Loucy (cell line): ENCODE measurements around the gene MAML3.

Experiments used
- H2AFZ ChIP-seq: fragments of 200-600 bp; sonication (generic); 2 replicates; pipeline ENCODE4 v1.6.0; 2016; ENCODE audit warnings: antibody characterized with exemption, mild to moderate bottlenecking, low read length, moderate library complexity
- H3F3A ChIP-seq: fragments of 200-600 bp; 2 replicates; pipeline ENCODE4 v1.6.0; 2016; ENCODE audit warnings: antibody characterized with exemption, low read depth, mild to moderate bottlenecking
- H3K27me3 ChIP-seq: fragments of 200-600 bp; sonication (generic); 2 replicates; pipeline ENCODE4 v1.6.1; 2014; ENCODE audit warnings: low read length, mild to moderate bottlenecking; ENCODE audit not compliant: insufficient read depth, poor library complexity, severe bottlenecking
- H3K36me3 ChIP-seq: fragments of 200-600 bp; sonication (generic); 2 replicates; pipeline ENCODE4 v1.6.1; 2016; ENCODE audit warnings: low read length; ENCODE audit not compliant: insufficient read depth
- H3K4me1 ChIP-seq: fragments of 200-600 bp; sonication (generic); 2 replicates; pipeline ENCODE4 v1.5.1; 2014; ENCODE audit warnings: low read length, mild to moderate bottlenecking; ENCODE audit not compliant: insufficient read depth, poor library complexity, severe bottlenecking
- H3K4me2 ChIP-seq: fragments of 200-600 bp; sonication (generic); 2 replicates; pipeline ENCODE4 v1.6.0; 2014; ENCODE audit warnings: antibody characterized with exemption, low read length, low read depth, mild to moderate bottlenecking; ENCODE audit not compliant: poor library complexity, severe bottlenecking
- H3K4me3 ChIP-seq: fragments of 200-600 bp; sonication (generic); 2 replicates; pipeline ENCODE4 v1.5.1; 2014; ENCODE audit warnings: low read length, mild to moderate bottlenecking, mixed read lengths; ENCODE audit not compliant: poor library complexity, severe bottlenecking
- H3K79me2 ChIP-seq: fragments of 200-600 bp; sonication (generic); 2 replicates; pipeline ENCODE4 v1.6.1; 2014; ENCODE audit warnings: low read length; ENCODE audit not compliant: insufficient read depth
- H3K9ac ChIP-seq: fragments of 200-600 bp; sonication (generic); 2 replicates; pipeline ENCODE4 v1.6.0; 2014; ENCODE audit warnings: mild to moderate bottlenecking, low read depth, low read length, moderate library complexity; ENCODE audit not compliant: poor library complexity, severe bottlenecking
- H3K9me2 ChIP-seq: fragments of 200-600 bp; sonication (generic); replicated peaks from 2 replicates; pipeline ENCODE4 v1.6.1; 2016; ENCODE audit warnings: low read depth, low read length, mixed read lengths
- H3K9me3 ChIP-seq: fragments of 200-600 bp; sonication (generic); 2 replicates; pipeline ENCODE4 v1.6.1; 2014; ENCODE audit warnings: mild to moderate bottlenecking, antibody characterized with exemption, low read length, low read depth; ENCODE audit not compliant: insufficient read depth
- H4K20me1 ChIP-seq: fragments of 200-600 bp; sonication (generic); 2 replicates; pipeline ENCODE4 v1.6.0; 2014; ENCODE audit warnings: antibody characterized with exemption, low read length, mild to moderate bottlenecking; ENCODE audit not compliant: insufficient read depth, poor library complexity, severe bottlenecking
- CTCF ChIP-seq: fragments of 200-600 bp; sonication (generic); conservative IDR thresholded peaks from 2 replicates; pipeline ENCODE4 v1.5.1; 2014; ENCODE audit warnings: mild to moderate bottlenecking, antibody characterized with exemption, low read length
- EZH2phosphoT487 ChIP-seq: fragments of 200-600 bp; IDR thresholded peaks from 2 replicates; pipeline ENCODE4 v1.6.1; 2018; ENCODE audit warnings: antibody characterized with exemption, mild to moderate bottlenecking, moderate library complexity, borderline replicate concordance

Gene MAML3

GRCh38 chr4:139807483-139807882, 346.5 kb downstream of the MAML3 start:
- Histone ChIP-seq H3K9me3 (peaks cover 7% of the 10 kb centered on the region; the same call in 1 of the 2 replicates), H4K20me1 (peaks cover 30% of the 10 kb centered on the region), H3K27me3 (no peaks in the 10 kb centered on the region), H3K9ac (no peak overlapping the region), H3K4me3 (peak overlapping the region; percentile 20), H3K4me2 (peak overlapping the region; percentile 62), H2AFZ (no peak overlapping the region), H3F3A (no peaks in the 10 kb centered on the region), H3K4me1 (peaks cover 38% of the 10 kb centered on the region), H3K9me2 (no peaks in the 10 kb centered on the region), H3K36me3 (no peaks in the 10 kb centered on the region), H3K79me2 (no peaks in the 10 kb centered on the region)
- no peak for TF ChIP-seq CTCF
- TF ChIP-seq EZH2phosphoT487 = no peak

DNA sequence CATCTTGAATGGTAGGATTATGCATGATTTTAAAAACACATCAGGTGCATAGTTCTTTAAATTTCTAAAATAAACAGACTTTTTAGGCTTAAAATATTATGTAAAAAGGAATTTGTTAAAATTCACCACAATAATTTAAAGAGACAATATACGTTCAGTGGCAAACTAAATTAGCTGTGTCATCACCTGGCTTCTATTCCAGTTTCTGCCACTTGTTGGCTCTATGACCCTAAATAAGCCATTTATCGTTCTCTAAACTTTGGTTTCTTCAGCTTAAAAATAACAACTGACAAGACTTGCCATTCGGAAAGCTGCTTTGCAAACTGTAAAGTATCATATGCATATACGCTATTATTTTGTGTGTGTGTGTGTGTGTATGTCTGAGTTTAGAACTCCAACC, 347.1 kb downstream of the MAML3 start:
- Histone ChIP-seq H2AFZ (no peak overlapping the region), H3K9me3 (peaks cover 7% of the 10 kb centered on the region; the same call in 1 of the 2 replicates), H3K27me3 (no peaks in the 10 kb centered on the region), H3K9ac (no peak overlapping the region), H3K4me1 (peaks cover 38% of the 10 kb centered on the region), H3K4me2 (no peak overlapping the region), H4K20me1 (peaks cover 36% of the 10 kb centered on the region), H3K36me3 (no peaks in the 10 kb centered on the region), H3F3A (no peaks in the 10 kb centered on the region), H3K4me3 (no peak overlapping the region), H3K79me2 (no peaks in the 10 kb centered on the region), H3K9me2 (no peaks in the 10 kb centered on the region)
- TF ChIP-seq EZH2phosphoT487 (no peak), CTCF (peak; percentile 66)

GRCh38 chr4:139802931-139803330, 351.1 kb downstream of the MAML3 start:
- no peak overlapping the region for H3K4me2 ChIP-seq
- 0 out of 2 replicates have a peak, but pooled peaks have one; percentile 21 for TF ChIP-seq EZH2phosphoT487
- TF ChIP-seq CTCF = no peak

More at GRCh38 chr4:139802931-139803330, 351.1 kb downstream of the MAML3 start:
- Histone ChIP-seq H4K20me1 (peaks cover 32% of the 10 kb centered on the region), H3K36me3 (no peaks in the 10 kb centered on the region), H3K4me1 (peaks cover 36% of the 10 kb centered on the region), H3K27me3 (no peaks in the 10 kb centered on the region), H3K9ac (no peak overlapping the region), H3K4me3 (no peak overlapping the region), H3K9me2 (no peaks in the 10 kb centered on the region), H2AFZ (no peak overlapping the region), H3K9me3 (no peaks in the 10 kb centered on the region), H3K79me2 (no peaks in the 10 kb centered on the region), H3F3A (no peaks in the 10 kb centered on the region)
